DND-41 (cell line): ENCODE measurements around the gene DPH6.
"Not testable (repeated sequence)": the region's sequence is repeated elsewhere in the genome, so short reads cannot be mapped to it uniquely, and the experiment has no call there.

Experiments
- ATAC-seq: fragments of 200-7000 bp; cut with Tn5 transposase; 3 replicates; pipeline ENCODE4 v1.9.1; 2021; ENCODE audit warnings: low read depth; ENCODE audit not compliant: insufficient read depth
- DNase-seq: peaks from one replicate; pipeline ENCODE4 v3.0.0-alpha.2; 2020
- H2AFZ ChIP-seq: 2 replicates; pipeline ENCODE4 v1.6.0; 2012; ENCODE audit warnings: low read depth, low read length
- H3K27ac ChIP-seq: 2 replicates; pipeline ENCODE4 v1.5.1; 2012; ENCODE audit warnings: low read length, inconsistent platforms
- H3K27me3 ChIP-seq: fragments of 200-600 bp; sonication (generic); 2 replicates; pipeline ENCODE4 v1.6.0; 2012; ENCODE audit warnings: low read length, mild to moderate bottlenecking, inconsistent platforms; ENCODE audit not compliant: insufficient read depth, poor library complexity
- H3K36me3 ChIP-seq: 2 replicates; pipeline ENCODE4 v1.5.1; 2012; ENCODE audit warnings: low read length, inconsistent platforms; ENCODE audit not compliant: insufficient read depth
- H3K4me1 ChIP-seq: 2 replicates; pipeline ENCODE4 v1.5.1; 2012; ENCODE audit warnings: mild to moderate bottlenecking, low read length; ENCODE audit not compliant: insufficient read depth
- H3K4me2 ChIP-seq: 2 replicates; pipeline ENCODE4 v1.6.0; 2012; ENCODE audit warnings: mild to moderate bottlenecking, moderate library complexity, low read length, inconsistent platforms; ENCODE audit not compliant: insufficient read depth
- H3K4me3 ChIP-seq, 2 experiments: fragments of 200-600 bp in 1 of 2; shearing (Covaris generic) in 1 of 2; 2 replicates each; pipeline ENCODE4 v1.5.1; 2012 to 2016; ENCODE audit warnings: inconsistent platforms in 2 of 2, low read length in 2 of 2, mild to moderate bottlenecking in 2 of 2, low read depth in 1 of 2, moderate library complexity in 1 of 2
- H3K79me2 ChIP-seq: 2 replicates; pipeline ENCODE4 v1.6.0; 2012; ENCODE audit warnings: low read length, inconsistent platforms; ENCODE audit not compliant: insufficient read depth
- H3K9ac ChIP-seq: 2 replicates; pipeline ENCODE4 v1.6.0; 2012; ENCODE audit warnings: low read depth, mild to moderate bottlenecking, inconsistent platforms, low read length, moderate library complexity
- H3K9me3 ChIP-seq: 2 replicates; pipeline ENCODE4 v1.5.1; 2012; ENCODE audit warnings: low read length, moderate library complexity, mild to moderate bottlenecking, inconsistent platforms; ENCODE audit not compliant: insufficient read depth, severe bottlenecking
- H4K20me1 ChIP-seq: 2 replicates; pipeline ENCODE4 v1.6.0; 2012; ENCODE audit warnings: low read length; ENCODE audit not compliant: insufficient read depth
- EZH2 ChIP-seq: IDR thresholded peaks from 3 replicates; pipeline ENCODE4 v1.6.1; 2012; ENCODE audit warnings: borderline replicate concordance, low read depth, mild to moderate bottlenecking, moderate library complexity, low read length, inconsistent platforms; ENCODE audit not compliant: severe bottlenecking
- TF ChIP-seq, protein P1 (sequence below): IDR thresholded peaks from 2 replicates; pipeline ENCODE4 v1.5.1; 2012; ENCODE audit warnings: borderline replicate concordance, low read length, moderate library complexity, mild to moderate bottlenecking; ENCODE audit not compliant: poor library complexity, severe bottlenecking; ENCODE audit errors: extremely low read depth

The DPH6 gene

DNA sequence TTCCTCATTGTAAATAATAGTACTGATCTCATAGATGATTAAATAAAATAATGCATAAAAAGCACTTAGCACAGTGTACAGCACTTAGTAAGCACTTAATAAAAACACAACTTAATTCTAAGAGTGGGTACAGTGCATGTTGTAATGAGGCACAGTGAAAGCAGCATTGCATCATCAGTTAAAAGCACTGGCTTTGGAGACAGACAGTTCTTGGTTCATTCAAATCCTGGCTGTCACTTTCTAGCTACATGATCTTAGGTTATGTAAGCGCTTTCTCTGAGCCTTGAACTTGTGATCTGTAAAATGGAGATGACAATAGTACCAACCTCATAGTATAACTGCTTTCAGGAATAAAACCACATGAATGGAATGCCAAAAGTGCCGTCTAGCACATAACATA lies 151.5 kb downstream of the DPH6 start:
- no peak overlapping the region for H3K27ac ChIP-seq
- H3K27me3 ChIP-seq = no peaks in the 10 kb centered on the region
- H3K79me2 ChIP-seq = no peaks in the 10 kb centered on the region
- no peak overlapping the region for H3K4me3 ChIP-seq
- H3K4me1 ChIP-seq = no peaks in the 10 kb centered on the region
- DNase-seq (no peak), ATAC-seq (no peak)
- H3K4me2 ChIP-seq = no peak overlapping the region
- TF ChIP-seq, protein P1, sequence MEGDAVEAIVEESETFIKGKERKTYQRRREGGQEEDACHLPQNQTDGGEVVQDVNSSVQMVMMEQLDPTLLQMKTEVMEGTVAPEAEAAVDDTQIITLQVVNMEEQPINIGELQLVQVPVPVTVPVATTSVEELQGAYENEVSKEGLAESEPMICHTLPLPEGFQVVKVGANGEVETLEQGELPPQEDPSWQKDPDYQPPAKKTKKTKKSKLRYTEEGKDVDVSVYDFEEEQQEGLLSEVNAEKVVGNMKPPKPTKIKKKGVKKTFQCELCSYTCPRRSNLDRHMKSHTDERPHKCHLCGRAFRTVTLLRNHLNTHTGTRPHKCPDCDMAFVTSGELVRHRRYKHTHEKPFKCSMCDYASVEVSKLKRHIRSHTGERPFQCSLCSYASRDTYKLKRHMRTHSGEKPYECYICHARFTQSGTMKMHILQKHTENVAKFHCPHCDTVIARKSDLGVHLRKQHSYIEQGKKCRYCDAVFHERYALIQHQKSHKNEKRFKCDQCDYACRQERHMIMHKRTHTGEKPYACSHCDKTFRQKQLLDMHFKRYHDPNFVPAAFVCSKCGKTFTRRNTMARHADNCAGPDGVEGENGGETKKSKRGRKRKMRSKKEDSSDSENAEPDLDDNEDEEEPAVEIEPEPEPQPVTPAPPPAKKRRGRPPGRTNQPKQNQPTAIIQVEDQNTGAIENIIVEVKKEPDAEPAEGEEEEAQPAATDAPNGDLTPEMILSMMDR = no peak
- no peak for TF ChIP-seq EZH2
- no peak overlapping the region for H3K9ac ChIP-seq
- H4K20me1 ChIP-seq = no peaks in the 10 kb centered on the region
- no peaks in the 10 kb centered on the region for H3K36me3 ChIP-seq
- no peak overlapping the region for H2AFZ ChIP-seq
- no peaks in the 10 kb centered on the region for H3K9me3 ChIP-seq

DNA sequence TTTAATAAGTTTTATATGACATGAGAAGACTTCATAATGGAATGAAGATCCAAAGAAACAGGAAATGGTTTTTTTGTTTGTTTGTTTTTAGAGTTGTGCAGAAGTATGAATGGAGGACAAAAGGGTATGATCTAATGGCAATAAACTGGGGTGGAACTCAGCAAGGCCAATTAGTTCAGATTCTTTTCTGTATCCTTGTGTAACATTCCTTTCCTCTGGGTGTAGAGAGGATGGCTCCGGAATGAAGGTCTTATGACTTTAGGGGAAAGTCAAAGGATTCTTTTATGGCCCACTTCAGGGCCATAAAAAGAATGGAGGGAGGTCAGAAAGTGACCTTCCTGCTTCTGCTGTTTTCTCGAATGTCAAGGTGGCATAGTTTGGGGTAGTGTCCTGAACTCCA lies 152.6 kb downstream of the DPH6 start:
- no peak overlapping the region for H3K9ac ChIP-seq
- H4K20me1 ChIP-seq = no peaks in the 10 kb centered on the region
- no peak for ATAC-seq
- no peak for DNase-seq
- TF ChIP-seq, protein P1 = no peak
- TF ChIP-seq EZH2 = no peak
- no peaks in the 10 kb centered on the region for H3K79me2 ChIP-seq
- no peak overlapping the region for H3K27ac ChIP-seq
- H3K4me3 ChIP-seq = no peak overlapping the region
- no peak overlapping the region for H2AFZ ChIP-seq
- H3K9me3 ChIP-seq = no peaks in the 10 kb centered on the region
- no peak overlapping the region for H3K4me2 ChIP-seq
- H3K4me1 ChIP-seq = no peaks in the 10 kb centered on the region
- H3K27me3 ChIP-seq = no peaks in the 10 kb centered on the region
- H3K36me3 ChIP-seq = no peaks in the 10 kb centered on the region

DNA sequence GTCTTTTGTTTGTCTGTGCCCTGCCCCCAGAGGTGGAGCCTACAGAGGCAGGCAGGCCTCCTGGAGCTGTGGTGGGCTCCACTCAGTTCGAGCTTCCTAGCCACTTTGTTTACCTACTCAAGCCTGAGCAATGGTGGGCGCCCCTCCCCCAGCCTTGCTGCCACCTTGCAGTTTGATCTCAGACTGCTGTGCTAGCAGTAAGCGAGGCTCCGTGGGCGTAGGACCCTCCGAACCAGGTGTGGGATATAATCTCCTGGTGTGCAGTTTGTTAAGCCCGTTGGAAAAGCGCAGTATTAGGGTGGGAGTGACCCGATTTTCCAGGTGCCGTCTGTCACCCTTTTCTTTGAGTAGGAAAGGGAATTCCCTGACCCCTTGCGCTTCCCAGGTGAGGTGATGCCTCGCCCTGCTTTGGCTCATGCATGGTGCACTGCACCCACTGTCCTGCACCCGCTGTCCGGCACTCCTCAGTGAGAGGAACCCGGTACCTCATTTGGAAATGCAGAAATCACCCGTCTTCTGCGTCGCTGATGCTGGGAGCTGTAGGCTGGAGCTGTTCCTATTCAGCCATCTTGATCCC lies 154.5 kb downstream of the DPH6 start:
- H3K4me1 ChIP-seq, H3K9ac ChIP-seq, DNase-seq, H3K27me3 ChIP-seq, H3K27ac ChIP-seq, H2AFZ ChIP-seq, H3K79me2 ChIP-seq, H3K4me3 ChIP-seq, H3K9me3 ChIP-seq, H4K20me1 ChIP-seq, H3K4me2 ChIP-seq, H3K36me3 ChIP-seq, ATAC-seq: not testable (repeated sequence)

DNA sequence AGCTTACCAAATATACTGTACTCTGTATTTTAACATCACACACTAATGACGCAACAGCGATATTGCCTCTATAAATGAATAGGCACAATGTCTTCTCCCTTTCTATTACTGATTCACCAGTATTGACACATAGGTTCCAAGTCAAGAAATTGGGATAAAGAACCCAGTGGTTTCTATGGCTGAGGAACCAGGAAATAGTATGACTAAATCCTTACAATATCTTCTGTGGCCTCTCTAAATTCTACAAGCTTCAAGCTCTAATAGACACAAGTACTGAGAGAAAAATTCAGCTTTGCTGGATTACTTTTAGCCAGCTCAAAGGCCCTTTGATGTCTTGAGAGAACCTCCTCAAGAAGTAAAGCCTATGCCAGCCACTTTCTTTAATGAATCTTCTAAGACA lies 162.5 kb downstream of the DPH6 start:
- H3K36me3 ChIP-seq = no peaks in the 10 kb centered on the region
- no peak overlapping the region for H2AFZ ChIP-seq
- H3K9ac ChIP-seq = no peak overlapping the region
- no peak overlapping the region for H3K27ac ChIP-seq
- no peaks in the 10 kb centered on the region for H3K4me1 ChIP-seq
- H3K4me2 ChIP-seq = no peak overlapping the region
- no peaks in the 10 kb centered on the region for H4K20me1 ChIP-seq
- no peaks in the 10 kb centered on the region for H3K27me3 ChIP-seq
- H3K9me3 ChIP-seq = no peaks in the 10 kb centered on the region
- no peak for ATAC-seq
- no peak overlapping the region for H3K4me3 ChIP-seq
- TF ChIP-seq EZH2 = no peak
- TF ChIP-seq, protein P1 = no peak
- no peaks in the 10 kb centered on the region for H3K79me2 ChIP-seq
- DNase-seq = no peak
